Left lobe of liver (tissue), 2 donors: ENCODE data around the gene SPOP. TPM values are rescaled to one million over a fixed set of nuclear protein-coding genes. Genes with fewer than 3 reads are reported as not detected.
A peak's percentile ranks its signal among the peaks of the same experiment; 100 is the strongest.

Source experiments
- ATAC-seq: fragments of 200-7000 bp; cut with Tn5 transposase; one replicate; pipeline ENCODE4 v1.9.1; 2020; ENCODE audit warnings: mild to moderate bottlenecking, moderate library complexity
- DNase-seq: peaks from one replicate; pipeline ENCODE4 v3.0.0-alpha.2; 2020; ENCODE audit warnings: low spot score
- total RNA-seq: library from RNA; stranded (reverse); gene quantifications from one replicate; pipeline ENCODE4 v1.2.1, GENCODE V29; 2021
- donor health status: DM: no; HTN: no; CAD: no; lungs with moderate emphysema.
- donor health status: DM: no; HTN: yes; CAD: no.

SPOP gene
- total RNA-seq, 1 donor from 2014 or later = 31.3 TPM

GRCh38 chr17:49618028-49618611 lies 59.8 kb downstream of the SPOP start:
- no peak for DNase-seq
- ATAC-seq = no peak

DNA sequence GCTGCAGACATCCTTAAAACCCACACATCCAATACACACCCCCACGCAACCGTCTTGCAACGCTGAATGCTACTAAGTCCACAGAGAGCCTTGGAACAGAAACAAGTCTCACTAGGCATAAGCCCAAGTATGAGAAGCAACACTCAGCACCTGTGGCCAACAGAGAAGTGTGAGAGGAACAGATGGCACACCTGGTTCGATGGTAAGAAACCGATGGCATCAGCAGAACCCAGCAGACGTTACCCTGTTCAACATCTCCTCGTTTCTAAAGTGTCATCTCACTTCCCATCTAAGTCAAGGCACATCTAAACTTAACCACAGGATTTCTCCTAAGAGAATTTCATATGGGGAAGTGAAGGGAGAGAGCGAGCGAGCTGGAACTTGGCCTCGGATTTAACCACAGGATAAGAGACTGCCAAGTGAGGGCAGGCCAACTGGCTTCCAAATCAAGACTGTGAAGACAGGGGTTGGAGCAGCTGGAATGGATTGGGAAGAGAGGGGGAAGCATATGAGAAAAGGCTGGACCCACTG lies 61.2 kb downstream of the SPOP start:
- ATAC-seq (peak; percentile 74), DNase-seq (no peak)

GRCh38 chr17:49616086-49616485 lies 61.8 kb downstream of the SPOP start:
- no peak for ATAC-seq
- no peak for DNase-seq

- ATAC-seq = no peak
- DNase-seq = no peak
Observed at GRCh38 chr17:49613182-49613800, 64.6 kb downstream of the SPOP start.

GRCh38 chr17:49612726-49613125 lies 65.2 kb downstream of the SPOP start:
- DNase-seq (no peak), ATAC-seq (no peak)

- ATAC-seq = peak; percentile 94
Observed at GRCh38 chr17:49610883-49611584, 66.9 kb downstream of the SPOP start.

DNA sequence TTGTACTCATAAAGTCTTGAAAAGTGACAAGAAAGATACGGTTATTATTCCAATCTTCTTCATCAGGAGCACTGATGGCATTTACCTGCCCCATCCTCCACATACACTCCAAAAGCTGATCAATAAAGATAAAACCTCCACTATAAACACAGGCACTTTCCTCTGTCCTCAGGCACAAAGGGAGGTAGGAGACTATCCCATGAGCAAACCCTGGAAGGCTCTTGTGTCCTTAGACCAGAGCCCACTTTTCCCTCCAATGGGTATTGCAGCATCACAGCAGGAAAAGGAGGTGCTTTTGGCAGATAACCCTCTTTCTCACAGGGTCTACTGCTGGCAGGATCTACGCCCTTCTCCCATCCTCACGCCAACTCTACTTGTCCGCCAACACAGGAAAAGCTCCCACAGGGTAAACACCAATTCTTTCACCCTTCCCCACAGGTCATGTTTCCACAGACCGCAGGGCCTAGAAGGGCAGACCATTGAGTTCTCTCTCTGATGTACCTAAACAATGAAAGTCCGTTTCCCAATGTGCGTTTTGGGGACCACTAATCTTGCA lies 73.5 kb downstream of the SPOP start:
- ATAC-seq = no peak

More at GRCh38 chr17:49610883-49611584, 66.9 kb downstream of the SPOP start:
- peak; percentile 72 for DNase-seq

DNA sequence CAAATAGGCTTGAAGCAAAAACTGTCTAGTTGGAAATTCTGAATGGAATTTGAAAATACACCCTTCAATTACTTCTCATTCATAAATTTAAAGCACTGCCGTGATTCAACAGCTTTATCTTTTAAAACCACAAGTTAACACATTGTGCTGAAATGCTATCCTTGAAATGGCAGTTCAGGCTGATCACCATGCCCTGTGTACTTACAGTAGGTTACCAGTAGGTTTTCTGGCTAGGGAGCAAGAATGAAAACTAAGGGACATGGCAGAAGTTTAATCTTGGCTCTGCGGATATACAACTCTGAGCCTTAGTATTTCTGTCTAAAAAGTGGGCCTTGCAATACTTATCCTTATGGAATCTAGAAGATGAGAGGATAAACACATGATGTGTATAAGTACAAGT lies 74.2 kb downstream of the SPOP start:
- no peak for ATAC-seq
- DNase-seq = no peak

More for the DNA sequence above, 73.5 kb downstream of the SPOP start:
- DNase-seq = no peak

- ATAC-seq (no peak), DNase-seq (no peak)
Observed at GRCh38 chr17:49603238-49603637, 74.7 kb downstream of the SPOP start.

DNA sequence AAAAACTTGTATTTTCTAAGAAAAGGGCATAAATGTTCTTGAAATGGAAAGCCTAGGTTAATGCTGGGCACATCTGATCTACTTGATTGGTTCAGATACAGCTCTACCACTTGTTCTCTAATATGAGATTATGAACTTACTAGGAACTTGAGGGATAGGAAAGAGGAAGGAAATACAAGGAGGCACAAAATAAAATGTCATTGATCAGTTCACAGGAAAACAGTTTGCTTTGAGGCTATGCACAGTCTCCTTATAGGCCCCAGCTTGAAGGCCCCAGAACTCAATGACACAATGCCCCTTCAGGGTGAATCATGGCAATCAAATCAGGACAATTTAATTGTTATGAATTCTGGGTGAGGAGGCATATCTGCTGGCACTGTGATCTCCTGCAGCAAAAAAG lies 75.1 kb downstream of the SPOP start:
- no peak for ATAC-seq
- no peak for DNase-seq

- DNase-seq (no peak), ATAC-seq (no peak)
Observed at GRCh38 chr17:49600949-49601348, 76.9 kb downstream of the SPOP start.

- no peak for ATAC-seq
- no peak for DNase-seq
Observed at GRCh38 chr17:49598918-49599317, 79.0 kb downstream of the SPOP start.

DNA sequence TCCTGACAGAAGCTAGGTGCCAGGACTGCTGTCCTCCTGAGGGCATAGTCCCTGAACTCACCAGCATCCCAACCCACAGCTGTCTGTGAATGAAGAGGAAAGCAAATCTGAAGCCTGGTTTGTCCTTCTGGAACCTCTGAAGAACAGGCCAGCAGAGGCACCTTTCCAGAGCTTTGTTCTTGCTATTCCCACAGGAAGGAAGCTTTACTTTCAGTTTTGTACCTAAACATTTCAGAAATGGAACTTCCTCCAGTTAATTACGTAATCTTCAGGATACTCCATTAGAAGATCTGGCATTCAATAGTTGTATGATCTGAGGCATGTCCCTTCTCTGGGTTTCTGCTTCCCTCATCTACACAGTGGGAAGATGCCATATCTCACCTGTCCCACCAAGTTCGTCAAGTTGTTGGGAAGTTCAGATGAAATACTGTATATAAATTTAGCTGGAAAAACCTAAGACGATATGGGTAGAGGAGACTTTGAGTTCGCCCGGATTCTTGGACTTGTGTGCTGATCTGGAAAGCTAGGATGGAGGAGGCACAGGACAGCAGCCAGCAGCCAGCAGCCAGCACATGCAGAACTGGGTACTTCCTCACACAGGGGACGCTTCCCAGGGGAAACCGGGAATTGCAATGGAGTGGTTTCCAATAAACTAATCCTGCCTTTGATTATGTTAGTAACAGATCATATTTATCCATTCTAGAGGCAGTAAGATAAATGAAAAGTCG lies 79.8 kb downstream of the SPOP start:
- DNase-seq = no peak
- ATAC-seq = no peak

GRCh38 chr17:49597436-49597835 lies 80.5 kb downstream of the SPOP start:
- no peak for DNase-seq

DNA sequence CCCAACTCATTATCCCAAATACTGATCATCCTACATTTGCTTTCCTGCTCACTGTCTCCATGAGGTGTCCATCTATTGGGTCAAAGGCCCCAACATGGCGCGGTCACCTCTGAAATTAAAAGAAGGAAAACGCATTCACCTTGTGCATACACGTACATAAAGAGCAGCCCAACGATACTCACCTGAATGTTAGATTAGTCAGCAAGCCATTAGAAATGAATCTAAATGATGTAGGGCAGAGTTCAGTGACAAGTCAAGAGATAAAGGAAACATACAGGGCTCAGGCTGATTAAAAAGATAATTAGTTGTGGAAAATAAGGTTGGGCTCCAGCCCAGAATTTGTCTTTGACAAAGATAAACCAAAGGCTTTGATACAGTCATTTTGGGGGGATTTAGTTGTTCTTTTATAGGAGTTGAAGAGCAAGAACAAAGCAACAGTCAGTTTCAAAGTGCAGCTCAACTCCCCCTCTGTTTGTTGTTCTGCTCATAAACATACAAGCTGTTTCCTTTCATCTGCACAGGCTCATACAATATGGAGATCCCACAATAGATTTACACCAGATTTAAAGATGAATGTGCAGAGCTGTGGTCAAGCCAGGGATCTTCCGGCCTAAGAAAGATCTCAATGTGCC lies 81.2 kb downstream of the SPOP start:
- no peak for ATAC-seq
- DNase-seq = no peak

More at GRCh38 chr17:49597436-49597835, 80.5 kb downstream of the SPOP start:
- ATAC-seq = no peak

DNA sequence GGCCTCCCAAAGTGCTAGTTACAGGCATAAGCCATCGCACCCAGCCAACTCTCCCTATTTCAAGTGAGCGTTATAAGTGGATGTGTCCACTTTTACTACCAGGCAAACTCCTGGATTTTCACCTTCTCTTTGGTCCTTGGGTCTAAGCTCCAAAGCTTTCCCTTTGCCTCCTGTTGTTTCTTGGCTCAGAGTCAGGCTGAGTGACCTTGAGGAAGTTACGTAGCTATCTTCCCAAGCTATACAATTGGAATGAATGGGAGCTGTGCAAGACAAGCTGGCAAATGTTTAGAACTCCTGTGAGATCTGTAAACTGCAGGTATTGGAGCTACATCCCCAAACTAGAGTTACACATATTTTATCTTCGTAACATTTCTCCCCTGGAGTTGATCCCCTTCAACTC lies 81.9 kb downstream of the SPOP start:
- no peak for DNase-seq

DNA sequence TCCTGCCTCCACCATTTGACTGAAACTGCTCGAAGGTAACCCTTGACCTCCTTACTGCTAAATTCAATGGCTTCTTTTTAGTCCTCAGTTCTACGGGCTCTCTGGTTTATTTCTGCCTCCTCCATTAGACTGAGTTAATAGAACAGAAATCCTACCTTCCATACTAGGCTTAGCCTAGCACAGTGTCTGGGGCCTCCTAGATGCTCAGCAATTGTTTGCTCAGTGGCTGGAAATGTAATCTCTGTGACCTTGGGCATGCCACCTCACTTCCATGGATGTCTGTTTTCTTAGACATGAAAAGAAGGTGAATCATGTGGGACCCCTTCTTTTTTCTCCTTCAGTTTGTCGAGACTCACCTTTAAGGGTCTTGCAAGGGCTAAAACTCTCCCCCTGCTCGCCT lies 82.6 kb downstream of the SPOP start:
- DNase-seq = no peak
- ATAC-seq = no peak

More for the DNA sequence above, 81.9 kb downstream of the SPOP start:
- ATAC-seq = no peak

DNA sequence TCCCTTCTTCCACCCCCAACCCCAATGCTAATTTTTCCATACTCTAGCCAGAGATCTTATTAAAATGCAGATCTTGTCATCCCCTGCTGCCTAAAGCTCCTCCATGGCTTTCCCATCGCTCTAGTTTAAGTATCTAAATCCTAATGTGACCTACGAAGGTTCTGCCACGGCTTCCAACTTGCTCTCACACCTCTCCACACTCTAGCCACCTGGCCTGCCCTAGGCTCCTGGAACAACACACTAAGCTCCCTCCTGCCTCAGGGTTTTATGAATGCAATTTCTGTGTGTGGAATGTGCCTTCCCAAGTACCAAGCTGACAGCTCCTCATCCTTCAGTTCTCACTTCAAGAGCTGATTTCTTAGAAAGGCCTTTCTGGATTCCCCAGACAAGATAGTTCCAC lies 85.6 kb downstream of the SPOP start:
- DNase-seq (no peak), ATAC-seq (no peak)

DNA sequence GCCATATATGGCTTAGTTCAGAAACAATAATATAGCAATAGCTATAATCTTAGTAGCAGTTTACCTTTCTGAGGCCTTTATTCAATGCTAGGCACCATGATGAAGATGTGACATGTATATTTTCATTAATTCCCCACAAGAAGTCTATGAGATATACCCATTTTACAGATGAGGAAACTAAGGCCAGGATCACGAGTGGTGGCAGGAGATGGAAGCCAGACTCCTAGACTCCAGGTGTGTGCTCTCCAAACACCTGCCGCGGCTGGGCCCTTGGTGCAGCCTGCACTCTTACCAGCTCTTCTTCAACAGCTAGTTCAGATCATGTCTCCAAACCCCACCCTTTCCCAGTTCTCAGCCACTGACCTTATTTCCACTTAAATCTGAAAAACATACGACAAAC lies 87.0 kb downstream of the SPOP start:
- no peak for ATAC-seq
- DNase-seq = no peak

DNA sequence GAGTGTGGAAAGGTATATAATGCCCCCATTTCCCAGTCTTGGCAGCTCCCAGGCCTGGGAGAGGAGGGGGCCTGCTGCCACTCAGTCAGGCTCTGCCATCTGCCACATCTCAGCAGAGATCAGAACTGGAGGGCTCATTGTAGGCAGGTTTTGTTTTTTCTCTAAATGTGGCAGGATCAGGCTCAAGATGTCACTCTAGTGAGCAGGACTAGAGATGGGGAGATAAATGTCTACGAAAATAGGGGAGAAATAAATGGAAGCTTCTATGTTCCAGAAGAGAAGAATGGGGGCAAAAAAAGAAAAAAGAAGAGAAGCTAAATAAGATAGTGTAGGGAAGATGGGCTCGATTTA lies 88.3 kb downstream of the SPOP start:
- no peak for ATAC-seq

More for the DNA sequence above, 88.3 kb downstream of the SPOP start:
- DNase-seq = no peak
